GM12878 (cell line): Measurements from ENCODE around the gene EXOC3L1. TPM values are rescaled to one million over a fixed set of nuclear protein-coding genes. Genes with fewer than 3 reads are reported as not detected.

Experiments
- CUX1 ChIP-seq: IDR thresholded peaks from 2 replicates; pipeline ENCODE4 v1.6.1; 2012; ENCODE audit warnings: improper control_type of control experiment, low read depth, low read length; ENCODE audit not compliant: insufficient replicate concordance
- E4F1 ChIP-seq: fragments of 450-650 bp; IDR thresholded peaks from 2 replicates; pipeline ENCODE4 v1.6.1; 2018; ENCODE audit warnings: borderline replicate concordance, mild to moderate bottlenecking; ENCODE audit not compliant: partially characterized antibody
- ELK1 ChIP-seq: IDR thresholded peaks from 2 replicates; pipeline ENCODE4 v1.6.1; 2012; ENCODE audit warnings: low read depth, low read length, improper control_type of control experiment
- FOXK2 ChIP-seq: fragments of 450-650 bp; IDR thresholded peaks from 2 replicates; pipeline ENCODE4 v1.6.1; 2017; ENCODE audit warnings: mild to moderate bottlenecking, moderate library complexity
- IKZF1 ChIP-seq: fragments of 450-650 bp; conservative IDR thresholded peaks from 2 replicates; pipeline ENCODE4 v1.6.1; 2017; ENCODE audit warnings: antibody characterized with exemption, mild to moderate bottlenecking
- JUND ChIP-seq: IDR thresholded peaks from 2 replicates; pipeline ENCODE4 v1.6.1; 2012; ENCODE audit warnings: low read depth, mild to moderate bottlenecking, low read length, improper control_type of control experiment, moderate library complexity
- RELB ChIP-seq: fragments of 450-650 bp; IDR thresholded peaks from 2 replicates; pipeline ENCODE4 v1.6.1; 2017; ENCODE audit warnings: low read depth, mild to moderate bottlenecking, moderate library complexity
- ZBTB33 ChIP-seq: fragments of 450-650 bp; IDR thresholded peaks from 2 replicates; pipeline ENCODE4 v1.6.1; 2017; ENCODE audit warnings: mild to moderate bottlenecking
- ZBTB40 ChIP-seq: fragments of 450-650 bp; IDR thresholded peaks from 2 replicates; pipeline ENCODE4 v1.6.1; 2016; ENCODE audit warnings: mild to moderate bottlenecking, moderate library complexity, borderline replicate concordance
- polyA plus RNA-seq, 11 experiments: library from polyadenylated mRNA; depleted of rRNA in 4 of 11; unstranded in 6 of 11; stranded (reverse) in 5 of 11; fragments of >200 nt; fragmentation: Nextera tagmentation in 4 of 11; fragmentation: Illumina TruSeq in 1 of 11; extraction: Ambion mirVana in 4 of 11; extraction: Trizol in 1 of 11; gene quantifications; 1 replicate in 1 of 11; 2 replicates in 10 of 11; pipeline versions ENCODE4 v1.2.1 to v1.2.3, GENCODE V29; 2011 to 2016; ENCODE audit warnings: inconsistent platforms in 2 of 11, missing spikeins in 2 of 11, low read depth in 1 of 11
- total RNA-seq, 4 experiments: library from RNA; depleted of rRNA in 3 of 4; stranded (reverse); fragments of >200 nt in 3 of 4; fragmentation: Illumina TruSeq in 1 of 4; extraction: Trizol in 1 of 4; gene quantifications; 2 replicates each; pipeline versions ENCODE4 v1.2.1 to v1.2.3, GENCODE V29; 2013 to 2021

The EXOC3L1 gene
- total and polyA plus RNA-seq, 10 of the 15 experiments (the other 5 are each of a cell fraction or from before 2014, with no cell fraction given), result 0.07 to 0.42 TPM; not detected in 8

- TF ChIP-seq ELK1 (no peak), ZBTB40 (no peak), JUND (no peak), FOXK2 (no peak), ZBTB33 (no peak), CUX1 (no peak), RELB (peak; percentile 89), E4F1 (no peak), IKZF1 (peak; percentile 39)
These were observed 31.0 kb downstream of the EXOC3L1 start (continued) for GRCh38 chr16:67158637-67159600.
